HG02840 (cell line): ENCODE measurements around the gene TBCA.

Source experiments
- ATAC-seq: cut with Tn5 transposase; IDR thresholded peaks from one replicate; pipeline ENCODE4 v1.9.1; 2021; ENCODE audit warnings: mild to moderate bottlenecking, moderate library complexity, moderate number of reproducible peaks; ENCODE audit not compliant: unreplicated experiment, low FRiP score

TBCA gene

GRCh38 chr5:77645158-77645994 is 130.8 kb downstream of the TBCA start:
- no peak for ATAC-seq

DNA sequence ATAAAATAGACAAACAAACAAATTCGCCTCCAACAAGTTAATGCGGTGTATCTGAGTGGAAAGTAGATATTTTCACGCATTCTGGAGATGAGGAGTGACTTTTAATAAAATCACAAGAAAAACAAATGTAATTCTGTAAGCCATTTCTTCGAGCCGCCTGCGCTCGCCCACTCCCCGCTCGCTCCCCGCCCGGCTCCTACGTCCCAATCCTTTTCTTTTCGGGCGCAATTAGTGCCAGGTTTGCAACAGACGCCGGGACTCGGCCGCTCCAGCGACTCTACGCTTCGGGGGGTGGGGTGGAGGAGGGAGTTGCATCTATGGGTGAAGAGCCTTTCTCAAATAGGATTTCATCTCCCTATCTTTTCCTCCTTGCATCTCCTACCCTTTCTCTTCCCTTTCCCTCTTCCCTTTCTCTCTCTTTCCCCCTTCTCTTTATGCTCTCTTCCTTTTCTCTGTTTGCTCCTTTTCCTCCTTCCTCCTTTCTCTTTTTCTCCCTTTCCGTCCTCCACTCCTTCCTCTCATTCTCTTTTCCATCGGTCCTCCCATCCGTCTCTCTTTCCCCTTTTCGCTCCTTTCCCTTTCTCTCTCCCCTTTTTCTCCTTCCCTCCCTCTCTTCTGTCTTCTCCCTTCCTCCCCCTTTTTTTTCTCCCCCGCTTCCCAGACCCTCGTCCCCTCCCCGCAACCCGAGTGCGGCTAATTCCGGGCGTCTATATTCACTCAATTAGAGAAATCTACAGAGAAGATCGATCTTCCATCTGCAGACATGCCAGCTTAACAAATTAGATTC is 131.6 kb downstream of the TBCA start:
- ATAC-seq: no peak

- no peak for ATAC-seq
These were observed 132.3 kb downstream of the TBCA start for GRCh38 chr5:77643654-77644370.

- ATAC-seq: no peak
These were observed 133.1 kb downstream of the TBCA start for GRCh38 chr5:77642738-77643653.

DNA sequence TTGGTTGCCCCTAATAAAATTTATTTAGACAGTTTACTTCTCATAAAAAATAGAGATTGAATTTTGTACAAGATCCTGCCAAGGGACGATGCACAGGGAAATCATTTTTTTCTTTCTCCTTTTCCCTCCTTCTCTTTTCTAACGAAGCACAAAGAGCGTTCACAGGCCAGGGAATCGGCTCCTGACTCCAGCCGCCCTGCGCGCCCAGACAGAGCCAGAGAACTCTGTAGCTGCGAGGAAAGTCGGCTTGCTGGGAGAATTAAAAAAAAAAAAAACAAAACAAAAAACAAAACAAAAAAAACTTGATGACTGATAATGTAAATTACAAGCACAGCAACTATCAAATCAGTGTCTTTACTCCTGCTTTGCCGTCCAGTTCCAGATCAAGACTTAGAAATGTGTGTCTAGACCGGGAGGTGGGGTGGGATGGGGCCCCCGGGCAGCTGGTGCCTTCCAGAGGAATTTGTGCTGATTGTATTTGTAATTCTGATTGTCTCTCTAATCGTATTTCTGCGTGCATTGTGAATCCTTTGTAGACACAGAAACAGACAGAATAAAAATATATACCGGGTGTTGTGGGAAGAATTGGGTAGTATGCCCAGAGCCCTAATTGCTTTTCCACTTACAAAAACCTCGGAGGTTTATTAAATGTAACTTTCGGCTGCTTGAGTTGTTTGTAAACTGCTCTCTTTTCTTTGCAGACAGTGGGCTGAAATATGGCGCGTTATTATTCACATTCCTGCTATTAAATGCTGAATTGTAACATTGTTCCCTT is 134.0 kb downstream of the TBCA start:
- no peak for ATAC-seq

DNA sequence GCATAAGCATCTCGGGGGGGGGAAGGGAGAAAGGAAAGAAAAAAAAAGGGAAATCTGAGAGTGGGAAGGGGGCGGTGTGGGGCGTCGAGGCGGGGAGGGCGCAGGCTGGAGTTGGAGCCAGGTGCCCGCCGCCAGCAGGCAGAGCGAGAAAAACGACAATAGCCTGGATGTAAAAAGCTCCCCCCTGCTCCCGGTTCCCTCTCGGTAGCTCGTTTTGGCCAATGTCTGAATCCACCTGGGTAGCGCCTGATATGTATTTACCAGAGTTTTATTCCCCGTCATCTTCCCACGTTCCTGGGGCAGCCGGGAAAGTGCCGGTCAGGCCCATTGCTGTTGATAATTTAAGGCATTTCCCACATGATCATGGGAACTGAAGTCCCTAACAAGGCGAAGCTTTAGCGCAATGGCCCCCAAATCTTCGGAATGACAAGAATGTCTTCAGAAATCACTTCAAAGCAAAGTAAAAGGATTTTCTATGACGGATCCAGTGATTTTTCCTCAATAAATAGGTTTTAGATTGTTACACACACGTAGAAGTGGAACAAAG is 134.7 kb downstream of the TBCA start:
- ATAC-seq: no peak
